ENCODE measurements around the gene DKC1.

DKC1 gene

GRCh38 chrX:154737136-154737535 lies 25.5 kb upstream of the DKC1 start:
- DNase-seq (ENCODE audit: low read depth in 2 of 2): no peak

GRCh38 chrX:154738011-154738738 lies 24.5 kb upstream of the DKC1 start:
- DNase-seq (ENCODE audit: low read depth in 2 of 2): no peak

- no peak for DNase-seq (ENCODE audit: low read depth in 2 of 2)
Observed at GRCh38 chrX:154739952-154740465, 22.7 kb upstream of the DKC1 start.

- no peak for DNase-seq (ENCODE audit: low read depth in 2 of 2)
Observed at GRCh38 chrX:154742613-154743012, 20.1 kb upstream of the DKC1 start.

GRCh38 chrX:154748712-154749339 lies 13.8 kb upstream of the DKC1 start:
- peak in 1 of 2 donors; percentile 35 for DNase-seq (ENCODE audit: low read depth in 2 of 2)

- DNase-seq (ENCODE audit: low read depth in 2 of 2): no peak
Observed at GRCh38 chrX:154749856-154750255, 12.8 kb upstream of the DKC1 start.

GRCh38 chrX:154750301-154751202 lies 12.1 kb upstream of the DKC1 start, which contains the start of gene GAB3:
Gene GAB3, minus strand, starts transcription at chrX:154751077. Its CDS starts 52 bp downstream, at chrX:154751025.
- no peak for DNase-seq (ENCODE audit: low read depth in 2 of 2)

- no peak for DNase-seq (ENCODE audit: low read depth in 2 of 2)
Observed at GRCh38 chrX:154751203-154751668, 11.4 kb upstream of the DKC1 start.

- DNase-seq (ENCODE audit: low read depth in 2 of 2): no peak
Observed at GRCh38 chrX:154751669-154752271, 10.9 kb upstream of the DKC1 start.

GRCh38 chrX:154758696-154759095 lies 4.0 kb upstream of the DKC1 start:
- no peak for DNase-seq (ENCODE audit: low read depth in 2 of 2)

- DNase-seq (ENCODE audit: low read depth in 2 of 2): no peak
Observed at GRCh38 chrX:154761977-154762536, 607 bp upstream of the DKC1 start.

GRCh38 chrX:154774622-154775021 lies 12.0 kb downstream of the DKC1 start:
- no peak for DNase-seq (ENCODE audit: low read depth in 2 of 2)

GRCh38 chrX:154775419-154776349 lies 13.0 kb downstream of the DKC1 start:
- DNase-seq (ENCODE audit: low read depth in 2 of 2): no peak

GRCh38 chrX:154776753-154777152 lies 14.1 kb downstream of the DKC1 start:
- DNase-seq (ENCODE audit: low read depth in 2 of 2): no peak

- no peak for DNase-seq (ENCODE audit: low read depth in 2 of 2)
Observed at GRCh38 chrX:154779261-154779660, 16.6 kb downstream of the DKC1 start.

GRCh38 chrX:154780968-154781367 lies 18.3 kb downstream of the DKC1 start:
- DNase-seq (ENCODE audit: low read depth in 2 of 2): no peak

- no peak for DNase-seq (ENCODE audit: low read depth in 2 of 2)
Observed at GRCh38 chrX:154784149-154784995, 21.7 kb downstream of the DKC1 start.

GRCh38 chrX:154785716-154786115 lies 23.1 kb downstream of the DKC1 start:
- DNase-seq (ENCODE audit: low read depth in 2 of 2): no peak

- DNase-seq (ENCODE audit: low read depth in 2 of 2): no peak
Observed at GRCh38 chrX:154791467-154791866, 28.8 kb downstream of the DKC1 start.

Measured in stimulated activated CD4-positive, alpha-beta T cell treated with anti-CD3 and anti-CD28 coated beads, Interleukin-15, amount 100 ng/mL, for 48 hours (primary cell).